SK-N-SH (cell line): ENCODE results near the gene CDH4. TPM values are rescaled to one million over a fixed set of nuclear protein-coding genes. Genes with fewer than 3 reads are reported as not detected.

ENCODE experiments used
- CTCF ChIA-PET: fragments of 300-600, 350-600 bp; formaldehyde crosslinking; extraction: SDS; loops from one replicate; lab custom pipeline; 2021; lab: Yijun Ruan, JAX
- POLR2A ChIA-PET: fragments of 350-600 bp; sonication (Branson Sonifier 250); formaldehyde crosslinking; extraction: SDS; loops from one replicate; lab custom pipeline; 2020; ENCODE audit warnings: antibody characterized with exemption, inconsistent platforms; lab: Yijun Ruan, JAX
- DNase-seq: peaks from one replicate; pipeline ENCODE4 v3.0.0; 2012
- H2AFZ ChIP-seq: fragments of 200-600 bp; sonication (generic); 2 replicates; pipeline ENCODE4 v1.8.1; 2016; ENCODE audit warnings: antibody characterized with exemption, mild to moderate bottlenecking, low read depth
- H3F3A ChIP-seq: fragments of 200-600 bp; sonication (generic); replicated peaks from 2 replicates; pipeline ENCODE3; 2016; ENCODE audit warnings: antibody characterized with exemption, mild to moderate bottlenecking; ENCODE audit not compliant: insufficient read depth
- H3K27ac ChIP-seq, 2 experiments: fragments of 200-500 bp in 1 of 2; fragments of 200-600 bp in 1 of 2; sonication (Bioruptor generic) in 1 of 2; sonication (generic), shearing (Covaris generic) in 1 of 2; 2 replicates each; pipeline versions ENCODE4 v1.5.1 to v1.6.1; 2014 to 2016; ENCODE audit warnings: low read depth in 2 of 2, inconsistent platforms in 1 of 2, low read length in 1 of 2, mild to moderate bottlenecking in 1 of 2, mixed read lengths in 1 of 2
- H3K27me3 ChIP-seq: fragments of 200-600 bp; sonication (generic), shearing (Covaris generic); 2 replicates; pipeline ENCODE4 v1.6.1; 2016; ENCODE audit warnings: mixed run types; ENCODE audit not compliant: insufficient read depth
- H3K36me3 ChIP-seq, 2 experiments: fragments of 200-500 bp in 1 of 2; fragments of 200-600 bp in 1 of 2; sonication (Bioruptor generic) in 1 of 2; sonication (generic) in 1 of 2; replicated peaks in 1 of 2; 2 replicates each; pipeline versions ENCODE3 to v1.5.1; 2014 to 2016; ENCODE audit warnings: low read length in 1 of 2, mild to moderate bottlenecking in 1 of 2; ENCODE audit not compliant: insufficient read depth in 2 of 2, control insufficient read depth in 1 of 2
- H3K4me1 ChIP-seq, 2 experiments: fragments of 200-500 bp in 1 of 2; fragments of 200-600 bp in 1 of 2; sonication (Bioruptor generic) in 1 of 2; sonication (generic), shearing (Covaris generic) in 1 of 2; 2 replicates each; pipeline versions ENCODE4 v1.5.1 to v1.6.1; 2014 to 2016; ENCODE audit warnings: low read depth in 1 of 2, low read length in 1 of 2, mixed run types in 1 of 2; ENCODE audit not compliant: insufficient read depth in 2 of 2, control insufficient read depth in 1 of 2
- H3K4me2 ChIP-seq: fragments of 200-600 bp; sonication (generic), shearing (Covaris generic); 2 replicates; pipeline ENCODE4 v1.6.1; 2017; ENCODE audit warnings: mixed run types
- H3K4me3 ChIP-seq, 2 experiments: fragments of 200-500 bp in 1 of 2; fragments of 200-600 bp in 1 of 2; sonication (Bioruptor generic) in 1 of 2; sonication (generic), shearing (Covaris generic) in 1 of 2; 2 replicates each; pipeline versions ENCODE4 v1.5.1 to v1.8.1; 2014 to 2016; ENCODE audit warnings: low read depth in 2 of 2, inconsistent platforms in 1 of 2, low read length in 1 of 2, mild to moderate bottlenecking in 1 of 2, mixed read lengths in 1 of 2, moderate library complexity in 1 of 2
- H3K79me2 ChIP-seq: fragments of 200-600 bp; sonication (generic); 2 replicates; pipeline ENCODE4 v1.8.1; 2017; ENCODE audit warnings: mild to moderate bottlenecking; ENCODE audit not compliant: insufficient read depth
- H3K9ac ChIP-seq: fragments of 200-600 bp; sonication (generic); 2 replicates; pipeline ENCODE4 v1.6.1; 2017; ENCODE audit warnings: mixed run types
- H3K9me2 ChIP-seq: fragments of 200-600 bp; sonication (generic); 2 replicates; pipeline ENCODE4 v1.6.1; 2017; ENCODE audit warnings: mixed run types
- H3K9me3 ChIP-seq: fragments of 200-600 bp; sonication (generic); 2 replicates; pipeline ENCODE4 v1.6.1; 2017; ENCODE audit warnings: mixed run types, mild to moderate bottlenecking, moderate library complexity
- H4K20me1 ChIP-seq: fragments of 200-600 bp; sonication (generic); 2 replicates; pipeline ENCODE4 v1.6.1; 2017; ENCODE audit warnings: mild to moderate bottlenecking, mixed run types; ENCODE audit not compliant: insufficient read depth
- CHD2 ChIP-seq: fragments of 150-350 bp; IDR thresholded peaks from 2 replicates; pipeline ENCODE4 v1.6.1; 2018; ENCODE audit warnings: low read length; ENCODE audit not compliant: partially characterized antibody
- CTCF ChIP-seq: fragments of 200-600 bp; sonication (generic); IDR thresholded peaks from 2 replicates; pipeline ENCODE4 v1.6.1; 2017; ENCODE audit warnings: antibody characterized with exemption, mild to moderate bottlenecking, moderate library complexity
- ELF1 ChIP-seq: IDR thresholded peaks from 2 replicates; pipeline ENCODE4 v1.4.0; 2012
- EP300 ChIP-seq, 2 experiments: IDR thresholded peaks; 2 replicates each; pipeline versions ENCODE4 v1.4.0 to v1.6.1; 2012; ENCODE audit warnings: borderline replicate concordance in 1 of 2, low read depth in 1 of 2, low read length in 1 of 2
- EZH2phosphoT487 ChIP-seq: fragments of 200-600 bp; sonication (generic); IDR thresholded peaks from 2 replicates; pipeline ENCODE4 v1.6.1; 2017; ENCODE audit warnings: low read depth, mixed run types, mild to moderate bottlenecking, antibody characterized with exemption, moderate library complexity, borderline replicate concordance
- FOXJ3 ChIP-seq: sonication (generic); formaldehyde crosslinking; IDR thresholded peaks from 2 replicates; pipeline ENCODE4 v1.5.1; 2020; ENCODE audit warnings: mild to moderate bottlenecking, missing genetic modification reagents
- FOXM1 ChIP-seq: IDR thresholded peaks from 2 replicates; pipeline ENCODE4 v1.4.0; 2012; ENCODE audit warnings: low read depth, mild to moderate bottlenecking
- MEF2A ChIP-seq: IDR thresholded peaks from 2 replicates; pipeline ENCODE4 v1.4.0; 2012; ENCODE audit warnings: low read depth, borderline replicate concordance
- NFIC ChIP-seq: IDR thresholded peaks from 2 replicates; pipeline ENCODE4 v1.4.0; 2012; ENCODE audit warnings: borderline replicate concordance
- NRF1 ChIP-seq: IDR thresholded peaks from 2 replicates; pipeline ENCODE4 v1.6.1; 2012; ENCODE audit warnings: low read depth, mild to moderate bottlenecking, low read length
- RFX5 ChIP-seq: IDR thresholded peaks from 2 replicates; pipeline ENCODE4 v1.6.1; 2012; ENCODE audit warnings: mild to moderate bottlenecking, improper control_type of control experiment, low read length
- RXRA ChIP-seq: IDR thresholded peaks from 2 replicates; pipeline ENCODE4 v1.4.0; 2012; ENCODE audit warnings: low read depth, mild to moderate bottlenecking, borderline replicate concordance
- SIN3A ChIP-seq: IDR thresholded peaks from 2 replicates; pipeline ENCODE4 v1.6.1; 2012; ENCODE audit warnings: low read depth, mild to moderate bottlenecking, low read length, moderate library complexity, borderline replicate concordance
- TEAD4 ChIP-seq: IDR thresholded peaks from 2 replicates; pipeline ENCODE4 v1.4.0; 2012; ENCODE audit warnings: mild to moderate bottlenecking, borderline replicate concordance; ENCODE audit not compliant: insufficient read depth
- WGBS: methylation state at CpG from one replicate; pipeline ENCODE4 v1.1.6; 2017; ENCODE audit warnings: low lambda C conversion rate; 5-methylcytosine and 5-hydroxymethylcytosine counted together
- polyA plus RNA-seq, 3 experiments: library from polyadenylated mRNA; depleted of rRNA; stranded (reverse); fragments of >200 nt; gene quantifications; 2 replicates each; pipeline ENCODE4 v1.2.3, GENCODE V29; 2012
- TF ChIP-seq, protein P1 (sequence below): fragments of 150-350 bp; IDR thresholded peaks from 2 replicates; pipeline ENCODE4 v1.6.1; 2016; ENCODE audit warnings: mild to moderate bottlenecking, low read depth, low read length
- TF ChIP-seq, protein P2 (sequence below): IDR thresholded peaks from 2 replicates; pipeline ENCODE4 v1.6.1; 2012; ENCODE audit warnings: mild to moderate bottlenecking, low read depth, low read length, moderate library complexity
- TF ChIP-seq, protein P3 (sequence below): fragments of 150-350 bp; IDR thresholded peaks from 2 replicates; pipeline ENCODE4 v1.6.1; 2017; ENCODE audit warnings: antibody characterized with exemption, low read length, low read depth, borderline replicate concordance

CDH4 gene
- polyA plus RNA-seq, 1 of the 3 experiments (the other 2 are of a cell fraction), result not detected

GRCh38 chr20:61886721-61887595, 634.9 kb downstream of the CDH4 start (continued):
- TF ChIP-seq TEAD4 (no peak), ELF1 (no peak), NFIC (no peak)
- TF ChIP-seq, protein P1, sequence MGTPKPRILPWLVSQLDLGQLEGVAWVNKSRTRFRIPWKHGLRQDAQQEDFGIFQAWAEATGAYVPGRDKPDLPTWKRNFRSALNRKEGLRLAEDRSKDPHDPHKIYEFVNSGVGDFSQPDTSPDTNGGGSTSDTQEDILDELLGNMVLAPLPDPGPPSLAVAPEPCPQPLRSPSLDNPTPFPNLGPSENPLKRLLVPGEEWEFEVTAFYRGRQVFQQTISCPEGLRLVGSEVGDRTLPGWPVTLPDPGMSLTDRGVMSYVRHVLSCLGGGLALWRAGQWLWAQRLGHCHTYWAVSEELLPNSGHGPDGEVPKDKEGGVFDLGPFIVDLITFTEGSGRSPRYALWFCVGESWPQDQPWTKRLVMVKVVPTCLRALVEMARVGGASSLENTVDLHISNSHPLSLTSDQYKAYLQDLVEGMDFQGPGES, result no peak

GRCh38 chr20:61887596-61888093, 635.6 kb downstream of the CDH4 start:
- Histone ChIP-seq H3K27ac (no peak overlapping the region), H3K9me3 (no peaks in the 10 kb centered on the region), H2AFZ (no peak overlapping the region), H3K4me3 (no peak overlapping the region), H3K79me2 (no peaks in the 10 kb centered on the region), H3K27me3 (no peaks in the 10 kb centered on the region), H4K20me1 (no peaks in the 10 kb centered on the region), H3F3A (no peaks in the 10 kb centered on the region), H3K36me3 (no peaks in the 10 kb centered on the region), H3K4me1 (no peaks in the 10 kb centered on the region), H3K4me2 (no peak overlapping the region), H3K9me2 (no peaks in the 10 kb centered on the region), H3K9ac (no peak overlapping the region)
- WGBS, result 30% methylated on average over 13 of the region's 13 CpGs
- CTCF ChIA-PET, result interaction anchor here (0.6 to 5.8 kb wide), 19 partner anchors 9 to 1676 kb away, joined by 3 to 31 read pairs (median 3); no protein-coding TSS in a partner anchor
- TF ChIP-seq, protein P2, sequence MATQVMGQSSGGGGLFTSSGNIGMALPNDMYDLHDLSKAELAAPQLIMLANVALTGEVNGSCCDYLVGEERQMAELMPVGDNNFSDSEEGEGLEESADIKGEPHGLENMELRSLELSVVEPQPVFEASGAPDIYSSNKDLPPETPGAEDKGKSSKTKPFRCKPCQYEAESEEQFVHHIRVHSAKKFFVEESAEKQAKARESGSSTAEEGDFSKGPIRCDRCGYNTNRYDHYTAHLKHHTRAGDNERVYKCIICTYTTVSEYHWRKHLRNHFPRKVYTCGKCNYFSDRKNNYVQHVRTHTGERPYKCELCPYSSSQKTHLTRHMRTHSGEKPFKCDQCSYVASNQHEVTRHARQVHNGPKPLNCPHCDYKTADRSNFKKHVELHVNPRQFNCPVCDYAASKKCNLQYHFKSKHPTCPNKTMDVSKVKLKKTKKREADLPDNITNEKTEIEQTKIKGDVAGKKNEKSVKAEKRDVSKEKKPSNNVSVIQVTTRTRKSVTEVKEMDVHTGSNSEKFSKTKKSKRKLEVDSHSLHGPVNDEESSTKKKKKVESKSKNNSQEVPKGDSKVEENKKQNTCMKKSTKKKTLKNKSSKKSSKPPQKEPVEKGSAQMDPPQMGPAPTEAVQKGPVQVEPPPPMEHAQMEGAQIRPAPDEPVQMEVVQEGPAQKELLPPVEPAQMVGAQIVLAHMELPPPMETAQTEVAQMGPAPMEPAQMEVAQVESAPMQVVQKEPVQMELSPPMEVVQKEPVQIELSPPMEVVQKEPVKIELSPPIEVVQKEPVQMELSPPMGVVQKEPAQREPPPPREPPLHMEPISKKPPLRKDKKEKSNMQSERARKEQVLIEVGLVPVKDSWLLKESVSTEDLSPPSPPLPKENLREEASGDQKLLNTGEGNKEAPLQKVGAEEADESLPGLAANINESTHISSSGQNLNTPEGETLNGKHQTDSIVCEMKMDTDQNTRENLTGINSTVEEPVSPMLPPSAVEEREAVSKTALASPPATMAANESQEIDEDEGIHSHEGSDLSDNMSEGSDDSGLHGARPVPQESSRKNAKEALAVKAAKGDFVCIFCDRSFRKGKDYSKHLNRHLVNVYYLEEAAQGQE, result no peak
- TF ChIP-seq RXRA, result no peak
- TF ChIP-seq EP300 (IDR thresholded peaks at IDR 0.05; ENCODE audit: borderline replicate concordance in 1 of 2, low read depth in 1 of 2, low read length in 1 of 2), result no peak
- TF ChIP-seq SIN3A, result no peak
- TF ChIP-seq FOXM1, result no peak
- no peak for TF ChIP-seq NRF1
- TF ChIP-seq EZH2phosphoT487, result no peak
- no peak for TF ChIP-seq FOXJ3
- TF ChIP-seq RFX5, result no peak
- TF ChIP-seq CTCF, result no peak
- TF ChIP-seq, protein P3, sequence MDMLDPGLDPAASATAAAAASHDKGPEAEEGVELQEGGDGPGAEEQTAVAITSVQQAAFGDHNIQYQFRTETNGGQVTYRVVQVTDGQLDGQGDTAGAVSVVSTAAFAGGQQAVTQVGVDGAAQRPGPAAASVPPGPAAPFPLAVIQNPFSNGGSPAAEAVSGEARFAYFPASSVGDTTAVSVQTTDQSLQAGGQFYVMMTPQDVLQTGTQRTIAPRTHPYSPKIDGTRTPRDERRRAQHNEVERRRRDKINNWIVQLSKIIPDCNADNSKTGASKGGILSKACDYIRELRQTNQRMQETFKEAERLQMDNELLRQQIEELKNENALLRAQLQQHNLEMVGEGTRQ, result no peak
- TF ChIP-seq CHD2, result no peak
- no peak for TF ChIP-seq ELF1
- TF ChIP-seq MEF2A, result no peak
- TF ChIP-seq, protein P1, result no peak
- no peak for DNase-seq
- POLR2A ChIA-PET, result no interaction called here
